ENCODE measurements around the gene ABI3BP.

ABI3BP gene

GRCh38 chr3:100776097-100776729, 217.0 kb downstream of the ABI3BP start:
- no peak for DNase-seq (ENCODE audit: low read depth in 2 of 2)

DNA sequence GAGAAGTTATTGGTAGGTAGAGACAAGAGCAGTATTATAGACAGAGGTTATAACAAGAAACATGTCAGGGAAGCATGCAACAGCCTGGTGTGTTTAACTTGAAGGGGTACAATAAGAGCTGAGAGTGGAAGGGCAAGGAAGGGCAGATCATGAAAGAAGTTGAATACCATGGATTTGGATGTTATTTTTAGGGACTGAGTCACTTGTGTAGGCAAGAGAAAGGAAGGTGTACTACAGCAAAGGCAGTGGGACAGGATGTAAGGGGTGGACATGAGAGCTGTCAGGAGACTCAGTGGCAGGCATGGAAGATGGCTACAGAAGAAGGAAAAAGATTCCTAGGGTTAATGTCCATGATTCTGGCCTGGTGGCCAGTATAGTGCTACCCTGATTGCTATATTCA, 217.6 kb downstream of the ABI3BP start:
- DNase-seq (ENCODE audit: low read depth in 2 of 2) = no peak

DNA sequence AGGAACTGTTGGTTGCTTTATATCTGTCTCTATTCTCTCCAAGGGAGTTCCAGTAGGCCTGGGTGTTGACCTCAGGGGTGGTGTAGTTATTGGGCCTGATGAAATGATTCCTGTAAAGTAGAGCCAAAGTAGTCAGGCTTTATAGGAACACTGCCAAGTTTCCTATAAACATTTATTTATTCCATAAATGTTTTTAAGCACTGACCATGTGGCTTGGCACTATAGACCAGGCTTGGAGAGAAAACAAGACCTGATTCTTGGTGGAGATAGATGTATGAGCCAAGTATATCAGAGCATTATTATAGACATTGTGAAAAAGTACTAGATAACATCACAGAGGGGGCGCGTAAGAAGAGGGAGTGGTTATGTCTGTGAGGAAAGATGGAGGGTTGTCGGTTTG, 218.0 kb downstream of the ABI3BP start:
- DNase-seq (ENCODE audit: low read depth in 2 of 2) = no peak

DNA sequence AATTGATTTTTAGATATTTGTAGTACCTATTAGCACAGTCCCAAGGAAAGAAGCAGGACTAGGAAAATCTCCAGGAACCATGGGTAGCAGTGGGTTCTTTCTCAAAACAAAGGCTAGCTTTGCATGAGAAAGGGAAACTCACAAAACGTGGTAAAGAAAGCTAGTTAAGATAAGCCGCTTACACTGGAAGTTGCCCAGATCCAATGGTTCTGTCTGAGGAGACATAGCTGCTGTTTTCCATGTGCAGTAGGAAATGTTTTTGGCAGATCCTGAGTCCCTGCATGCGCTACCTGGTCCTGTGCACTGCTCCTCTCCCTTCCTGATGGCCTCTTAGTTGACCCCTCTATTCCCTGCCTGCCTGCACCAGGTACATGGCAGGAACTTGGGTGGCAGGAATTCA, 223.5 kb downstream of the ABI3BP start:
- no peak for DNase-seq (ENCODE audit: low read depth in 2 of 2)

DNA sequence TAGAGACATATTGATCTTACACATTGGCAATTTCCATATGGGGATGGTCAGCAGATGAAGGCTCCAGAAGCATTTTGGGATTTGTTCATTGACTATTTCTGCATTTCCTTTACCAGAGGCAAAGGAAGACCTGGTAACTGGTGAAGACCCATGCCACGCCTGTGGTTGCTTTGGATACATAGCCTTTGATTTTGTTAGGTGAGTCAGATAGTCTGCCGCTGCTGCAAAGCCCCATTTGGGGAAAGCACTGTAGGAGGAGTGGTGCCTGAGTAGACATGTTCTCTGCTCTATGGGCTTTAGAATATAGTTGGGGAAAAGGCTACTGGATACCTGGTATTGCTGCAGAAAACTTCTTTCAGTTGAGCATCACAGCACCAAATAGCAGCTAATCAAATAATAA, 227.2 kb downstream of the ABI3BP start:
- DNase-seq (ENCODE audit: low read depth in 2 of 2) = no peak

DNA sequence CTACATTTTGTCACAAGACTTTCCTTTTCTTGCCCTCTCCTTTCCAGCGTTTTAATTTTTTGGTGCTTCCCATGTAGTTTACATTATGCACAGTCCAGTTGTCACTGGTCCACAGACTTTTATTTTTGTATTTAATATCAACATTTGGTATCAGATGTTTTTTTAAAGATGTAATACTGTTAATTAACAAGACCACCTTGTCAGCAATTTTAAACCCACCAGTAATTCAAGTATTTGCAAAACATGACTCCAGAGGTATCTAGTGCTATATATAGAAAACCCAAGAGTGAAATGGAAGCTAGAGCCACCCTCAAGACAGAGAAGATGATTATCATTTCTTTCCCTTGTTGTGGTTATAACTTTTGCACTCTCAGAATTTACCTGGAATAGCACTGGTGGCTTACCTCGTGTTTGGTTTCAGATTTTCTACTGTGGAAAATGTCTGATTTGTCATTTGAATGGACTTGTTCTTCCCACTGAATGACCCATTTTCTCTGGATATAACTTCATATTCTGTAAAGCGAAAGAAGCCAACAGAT, 227.7 kb downstream of the ABI3BP start:
- no peak for DNase-seq (ENCODE audit: low read depth in 2 of 2)

DNA sequence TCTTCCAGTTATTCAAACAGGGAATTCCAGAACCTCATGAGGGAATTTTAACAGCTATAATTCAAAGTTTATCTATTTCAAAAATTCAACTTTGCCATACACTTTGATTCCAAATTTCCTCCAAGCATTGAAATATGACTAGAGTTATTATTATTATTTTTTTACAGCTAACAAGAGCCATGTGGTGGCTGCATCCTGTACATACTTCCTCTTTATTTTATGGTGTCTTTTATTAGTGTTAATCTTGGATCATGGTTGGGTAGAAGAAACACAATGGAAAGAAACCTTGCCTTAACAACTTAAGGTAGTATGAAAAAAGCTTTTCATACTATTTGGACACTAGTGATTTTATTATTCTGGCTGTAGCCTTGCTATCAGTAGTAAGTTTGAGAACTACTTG, 231.3 kb downstream of the ABI3BP start:
- DNase-seq (ENCODE audit: low read depth in 2 of 2) = no peak

DNA sequence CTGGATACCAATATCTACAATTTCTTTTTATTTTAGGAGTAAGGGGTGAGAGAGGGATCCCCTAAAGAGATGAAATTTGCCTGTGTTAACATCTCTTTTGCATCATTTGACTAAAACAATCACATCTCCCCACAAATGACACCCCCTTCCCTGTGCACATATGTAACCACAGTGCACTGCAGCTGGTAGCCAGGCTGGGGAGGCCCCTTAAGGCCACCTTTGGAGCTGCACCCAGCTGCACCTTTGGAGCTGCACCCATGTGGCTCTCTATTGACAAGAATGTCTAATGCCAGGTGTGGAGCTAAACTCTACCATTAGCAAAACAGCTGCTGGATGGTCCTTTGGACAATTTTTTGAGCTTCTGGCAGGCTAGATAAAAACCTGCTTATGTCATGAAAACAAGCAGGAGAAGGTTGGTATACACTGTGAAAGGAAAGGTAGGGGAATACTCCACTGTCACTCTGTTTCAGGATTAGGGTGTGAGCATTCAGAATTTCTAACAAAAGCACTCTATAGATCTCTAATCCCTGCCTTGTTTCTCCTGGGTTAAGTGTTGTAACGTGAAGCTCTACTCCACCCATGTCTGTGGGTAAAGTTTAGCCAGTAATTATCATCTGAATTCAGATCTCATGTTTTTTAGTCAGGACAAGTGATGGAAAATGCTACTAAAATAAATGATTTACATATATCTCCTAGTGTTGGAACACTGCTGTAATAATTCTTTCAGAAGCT, 231.8 kb downstream of the ABI3BP start:
- no peak for DNase-seq (ENCODE audit: low read depth in 2 of 2)

- no peak for DNase-seq (ENCODE audit: low read depth in 2 of 2)
Measured at GRCh38 chr3:100760377-100760776, 232.8 kb downstream of the ABI3BP start.

GRCh38 chr3:100759950-100760349, 233.3 kb downstream of the ABI3BP start:
- no peak for DNase-seq (ENCODE audit: low read depth in 2 of 2)

DNA sequence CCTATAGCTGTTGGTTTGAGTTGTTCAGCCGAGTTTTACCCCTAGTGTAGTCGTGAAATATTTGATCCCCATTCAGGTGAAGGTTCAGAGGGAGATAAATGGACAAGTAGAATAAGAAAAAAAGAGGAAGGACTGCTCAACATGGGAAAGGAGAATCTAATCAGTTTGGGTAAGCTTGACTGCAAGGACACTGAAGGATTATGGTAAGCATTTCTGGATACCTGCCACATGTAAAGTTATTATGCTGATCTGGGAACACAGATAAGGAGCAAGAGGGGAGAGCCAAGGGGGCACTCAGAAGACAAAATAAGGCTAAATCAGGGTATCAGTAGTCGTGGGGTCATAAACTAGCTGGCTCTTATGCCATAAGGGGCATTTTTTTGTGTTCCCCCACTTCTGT, 234.1 kb downstream of the ABI3BP start:
- DNase-seq (ENCODE audit: low read depth in 2 of 2) = no peak

GRCh38 chr3:100756441-100756840, 236.8 kb downstream of the ABI3BP start:
- DNase-seq (ENCODE audit: low read depth in 2 of 2) = no peak

GRCh38 chr3:100754563-100755334, 238.5 kb downstream of the ABI3BP start:
- DNase-seq (ENCODE audit: low read depth in 2 of 2) = no peak

- no peak for DNase-seq (ENCODE audit: low read depth in 2 of 2)
Measured at GRCh38 chr3:100753846-100754245, 239.4 kb downstream of the ABI3BP start.

- no peak for DNase-seq (ENCODE audit: low read depth in 2 of 2)
Measured at GRCh38 chr3:100748967-100749366, 244.3 kb downstream of the ABI3BP start.

GRCh38 chr3:100748220-100748619, 245.0 kb downstream of the ABI3BP start:
- no peak for DNase-seq (ENCODE audit: low read depth in 2 of 2)

GRCh38 chr3:100746092-100746491, 247.1 kb downstream of the ABI3BP start:
- no peak for DNase-seq (ENCODE audit: low read depth in 2 of 2)

DNA sequence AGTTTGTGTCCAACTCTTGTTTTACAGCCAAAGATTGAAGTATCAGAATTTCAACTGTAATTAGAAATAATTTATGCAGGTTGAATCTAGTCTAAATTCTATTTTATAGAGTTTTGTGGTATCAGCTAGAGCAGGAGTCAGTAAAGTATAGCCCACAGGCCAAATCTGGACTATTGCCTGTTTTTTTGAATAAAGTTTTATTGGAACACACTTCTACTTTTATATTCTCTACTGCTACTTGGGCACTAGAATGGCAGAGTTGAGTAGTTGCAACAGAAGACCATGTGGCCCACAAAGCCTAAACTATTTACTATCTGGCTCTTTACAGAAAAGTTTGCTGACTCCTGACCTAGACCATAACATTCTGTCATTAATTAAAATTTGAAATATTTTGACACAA, 247.6 kb downstream of the ABI3BP start:
- DNase-seq (ENCODE audit: low read depth in 2 of 2) = no peak

DNA sequence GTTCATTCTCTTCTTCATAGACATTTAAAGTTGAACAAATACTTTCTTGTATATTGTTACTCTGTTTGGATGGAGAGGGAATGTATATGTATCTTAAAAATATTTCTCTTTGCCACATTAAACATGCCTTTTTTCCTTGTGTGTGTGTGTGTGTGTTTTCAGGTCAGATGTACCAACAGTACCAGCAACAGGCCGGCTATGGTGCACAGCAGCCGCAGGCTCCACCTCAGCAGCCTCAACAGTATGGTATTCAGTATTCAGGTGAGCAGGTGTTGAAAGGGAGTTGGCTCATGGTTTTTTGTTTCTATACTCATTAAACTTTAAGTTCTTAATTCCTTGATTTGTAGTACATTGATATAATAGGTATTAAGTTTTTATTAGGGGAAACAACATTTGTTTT, 248.6 kb downstream of the ABI3BP start:
- DNase-seq (ENCODE audit: low read depth in 2 of 2) = no peak

DNA sequence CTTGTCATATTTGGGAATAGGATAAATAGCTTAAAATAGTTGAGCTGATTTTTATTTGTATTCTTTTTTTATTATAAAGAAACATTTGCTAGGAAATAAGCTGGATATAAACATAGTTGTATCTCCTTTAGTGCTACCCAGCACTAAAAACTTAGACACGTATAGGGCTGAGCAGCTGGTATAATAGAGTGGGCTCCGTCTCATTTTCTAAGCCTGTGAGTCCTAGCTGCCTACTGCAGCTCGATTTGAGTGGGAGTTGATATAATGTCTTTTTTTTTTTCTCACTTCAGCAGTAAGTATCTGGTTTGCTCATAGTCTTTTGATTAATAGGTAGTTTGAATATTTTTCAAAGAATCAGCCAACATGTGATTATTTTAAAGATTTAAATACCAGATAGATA, 249.7 kb downstream of the ABI3BP start:
- no peak for DNase-seq (ENCODE audit: low read depth in 2 of 2)

GRCh38 chr3:100740207-100740606, 253.0 kb downstream of the ABI3BP start:
- DNase-seq (ENCODE audit: low read depth in 2 of 2) = peak in 1 of 2 donors; percentile 2

DNA sequence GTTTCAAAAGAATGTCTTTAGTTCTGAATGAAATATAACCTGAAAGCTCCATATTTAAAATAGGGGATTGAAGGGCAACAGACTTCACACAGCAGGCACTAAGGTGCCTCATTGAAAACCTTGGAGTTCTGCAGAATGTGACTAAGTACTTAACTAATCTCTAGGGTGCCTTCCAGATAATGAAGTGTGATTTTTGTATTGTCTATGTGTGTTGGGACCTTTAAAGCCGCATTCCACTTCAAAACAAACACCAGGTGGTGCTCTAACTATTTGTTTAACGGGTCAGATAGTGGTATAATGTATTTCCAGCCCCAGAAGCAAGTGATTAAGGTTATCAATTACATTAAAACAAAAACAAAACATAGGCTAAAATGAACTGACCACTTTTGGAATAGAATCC, 255.9 kb downstream of the ABI3BP start:
- no peak for DNase-seq (ENCODE audit: low read depth in 2 of 2)

GRCh38 chr3:100732435-100732834, 260.8 kb downstream of the ABI3BP start:
- DNase-seq (ENCODE audit: low read depth in 2 of 2) = no peak

All from stimulated activated CD8-positive, alpha-beta memory T cell treated with anti-CD3 and anti-CD28 coated beads, Interleukin-15, amount 100 ng/mL, for 48 hours (primary cell).